Measurements from ENCODE around the gene USP47. TPM values are rescaled to one million over a fixed set of nuclear protein-coding genes. Genes with fewer than 3 reads are reported as not detected.

Gene USP47
- total RNA-seq, 1 donor from 2014 or later = 54.0 TPM

DNA sequence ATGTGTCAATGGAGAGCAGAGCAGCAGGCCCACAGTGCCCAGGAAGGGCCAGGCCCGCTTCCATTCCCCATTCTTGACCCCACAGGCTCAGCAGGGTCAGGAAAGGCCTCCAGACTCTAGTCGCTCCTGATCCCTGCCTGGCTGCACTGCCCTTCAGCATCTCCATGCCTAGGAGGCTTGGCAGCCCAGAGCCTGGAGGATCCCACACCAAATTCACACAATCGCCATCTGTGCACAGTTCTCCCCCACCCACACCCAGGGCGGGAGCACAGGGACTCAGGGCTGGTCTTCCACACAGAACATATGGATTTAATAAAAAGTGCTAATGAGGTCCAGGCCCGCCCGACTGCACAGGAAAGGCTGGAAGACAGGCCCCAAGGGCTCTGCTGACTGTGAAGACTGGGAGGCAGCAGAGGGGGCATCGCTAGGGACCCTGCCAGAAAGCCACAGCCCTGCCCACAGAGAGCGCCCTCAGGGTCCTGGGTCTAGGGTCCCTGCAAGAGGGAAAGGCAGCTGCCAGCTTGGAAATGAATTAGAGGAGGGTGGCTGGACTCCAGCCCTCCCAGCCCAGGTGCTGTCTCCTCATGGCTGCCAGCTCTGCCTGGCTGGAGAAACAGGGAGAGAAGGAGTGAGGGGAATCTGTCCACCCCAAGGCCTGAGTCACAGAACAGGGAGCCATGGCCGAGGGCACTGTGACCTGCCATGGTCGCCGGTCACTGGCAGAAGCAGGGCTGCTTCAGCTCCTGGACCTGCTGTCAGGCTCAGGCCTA is 126.9 kb downstream of the USP47 start:
- FAIRE-seq = no peak
- Histone ChIP-seq H3K36me3 (ENCODE audit: control insufficient read depth, insufficient read depth, low read length) (peaks cover 5% of the 10 kb centered on the region), H3K4me3 (ENCODE audit: low read depth, low read length) (no peak overlapping the region), H3K27me3 (ENCODE audit: control insufficient read depth, insufficient read depth, low read length) (no peaks in the 10 kb centered on the region)
- DNase-seq (ENCODE audit: low read depth) = no peak
- TF ChIP-seq, protein P1, sequence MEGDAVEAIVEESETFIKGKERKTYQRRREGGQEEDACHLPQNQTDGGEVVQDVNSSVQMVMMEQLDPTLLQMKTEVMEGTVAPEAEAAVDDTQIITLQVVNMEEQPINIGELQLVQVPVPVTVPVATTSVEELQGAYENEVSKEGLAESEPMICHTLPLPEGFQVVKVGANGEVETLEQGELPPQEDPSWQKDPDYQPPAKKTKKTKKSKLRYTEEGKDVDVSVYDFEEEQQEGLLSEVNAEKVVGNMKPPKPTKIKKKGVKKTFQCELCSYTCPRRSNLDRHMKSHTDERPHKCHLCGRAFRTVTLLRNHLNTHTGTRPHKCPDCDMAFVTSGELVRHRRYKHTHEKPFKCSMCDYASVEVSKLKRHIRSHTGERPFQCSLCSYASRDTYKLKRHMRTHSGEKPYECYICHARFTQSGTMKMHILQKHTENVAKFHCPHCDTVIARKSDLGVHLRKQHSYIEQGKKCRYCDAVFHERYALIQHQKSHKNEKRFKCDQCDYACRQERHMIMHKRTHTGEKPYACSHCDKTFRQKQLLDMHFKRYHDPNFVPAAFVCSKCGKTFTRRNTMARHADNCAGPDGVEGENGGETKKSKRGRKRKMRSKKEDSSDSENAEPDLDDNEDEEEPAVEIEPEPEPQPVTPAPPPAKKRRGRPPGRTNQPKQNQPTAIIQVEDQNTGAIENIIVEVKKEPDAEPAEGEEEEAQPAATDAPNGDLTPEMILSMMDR (IDR thresholded peaks at IDR 0.05; ENCODE audit: insufficient read depth, low read length, severe bottlenecking) = no peak

DNA sequence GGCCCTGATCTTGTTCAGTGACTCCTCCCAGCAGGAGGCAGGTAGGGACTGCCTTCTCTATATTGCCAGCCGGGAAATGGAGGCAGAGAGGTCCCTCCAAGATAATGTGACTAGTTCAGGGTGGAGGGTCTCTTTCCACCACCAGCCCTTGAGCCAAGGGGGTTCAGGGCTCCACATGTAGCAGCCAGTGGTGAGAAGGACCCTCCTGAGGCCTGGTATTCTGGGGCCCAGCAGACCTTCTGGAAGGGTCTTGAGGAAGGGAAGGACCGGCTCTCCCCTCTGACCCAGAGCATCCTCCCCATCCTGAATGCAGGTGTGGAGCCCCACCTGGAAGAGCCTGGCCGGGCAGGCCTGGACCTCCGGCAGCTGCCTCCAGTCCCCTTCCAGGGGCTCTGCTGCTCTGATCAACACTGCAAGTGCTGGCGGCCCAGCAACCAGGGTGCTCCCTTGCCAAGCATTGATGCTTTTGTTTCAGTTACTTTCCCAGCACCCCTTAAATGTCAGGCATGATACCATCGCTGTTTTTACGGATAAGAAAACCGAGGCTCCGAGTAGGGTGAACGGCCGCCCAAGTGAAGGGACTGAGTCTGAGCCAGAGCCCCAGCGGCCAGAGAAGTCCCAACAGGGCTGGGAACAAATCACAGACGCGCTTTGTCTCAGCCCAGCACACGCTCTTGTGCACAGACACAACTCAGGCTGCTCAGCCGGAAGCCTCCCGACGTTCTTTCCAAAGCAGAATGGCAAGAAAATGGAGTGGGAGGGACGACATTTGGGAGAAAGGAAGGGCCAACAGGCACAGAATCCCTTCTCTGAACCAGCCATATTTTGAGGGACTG is 127.8 kb downstream of the USP47 start:
- no peak overlapping the region for H3K4me3 ChIP-seq (ENCODE audit: low read depth, low read length)
- peaks cover 5% of the 10 kb centered on the region for H3K36me3 ChIP-seq (ENCODE audit: control insufficient read depth, insufficient read depth, low read length)
- TF ChIP-seq, protein P1 (IDR thresholded peaks at IDR 0.05; ENCODE audit: insufficient read depth, low read length, severe bottlenecking) = no peak
- no peaks in the 10 kb centered on the region for H3K27me3 ChIP-seq (ENCODE audit: control insufficient read depth, insufficient read depth, low read length)
- DNase-seq (ENCODE audit: low read depth) = no peak
- no peak for FAIRE-seq

DNA sequence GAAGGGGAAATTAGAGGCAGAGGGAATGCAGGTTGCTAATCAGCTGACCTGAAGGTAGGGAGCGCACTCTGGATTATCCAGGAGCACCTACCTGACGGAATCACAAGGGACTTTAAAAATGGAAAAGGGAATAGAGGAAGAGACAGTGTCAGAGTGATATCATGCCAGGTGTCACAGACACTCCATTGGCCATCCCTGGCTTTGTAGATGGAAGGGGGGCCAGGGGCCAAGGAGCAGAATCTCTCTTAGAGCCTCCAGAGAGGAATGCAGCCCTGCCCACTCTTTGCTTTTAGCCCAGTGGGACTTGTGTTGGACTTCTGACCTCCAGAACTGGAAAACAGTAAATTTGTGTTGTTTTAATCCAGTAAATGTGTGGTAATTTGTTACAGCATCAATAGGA is 128.8 kb downstream of the USP47 start:
- FAIRE-seq = no peak
- no peaks in the 10 kb centered on the region for H3K27me3 ChIP-seq (ENCODE audit: control insufficient read depth, insufficient read depth, low read length)
- DNase-seq (ENCODE audit: low read depth) = no peak
- TF ChIP-seq, protein P1 (IDR thresholded peaks at IDR 0.05; ENCODE audit: insufficient read depth, low read length, severe bottlenecking) = no peak
- H3K36me3 ChIP-seq (ENCODE audit: control insufficient read depth, insufficient read depth, low read length) = peaks cover 5% of the 10 kb centered on the region
- no peak overlapping the region for H3K4me3 ChIP-seq (ENCODE audit: low read depth, low read length)

- FAIRE-seq (no peak), DNase-seq (ENCODE audit: low read depth) (no peak)
- TF ChIP-seq, protein P1 (IDR thresholded peaks at IDR 0.05; ENCODE audit: insufficient read depth, low read length, severe bottlenecking) = no peak
- peaks cover 2% of the 10 kb centered on the region for H3K36me3 ChIP-seq (ENCODE audit: control insufficient read depth, insufficient read depth, low read length)
- H3K4me3 ChIP-seq (ENCODE audit: low read depth, low read length) = no peak overlapping the region
- H3K27me3 ChIP-seq (ENCODE audit: control insufficient read depth, insufficient read depth, low read length) = no peaks in the 10 kb centered on the region
Measured at GRCh38 chr11:11971906-11972547, 130.3 kb downstream of the USP47 start.

GRCh38 chr11:11972730-11973341 is 131.1 kb downstream of the USP47 start:
- no peak for FAIRE-seq
- TF ChIP-seq, protein P1 (IDR thresholded peaks at IDR 0.05; ENCODE audit: insufficient read depth, low read length, severe bottlenecking) = no peak
- DNase-seq (ENCODE audit: low read depth) = no peak

More at GRCh38 chr11:11972730-11973341, 131.1 kb downstream of the USP47 start:
- Histone ChIP-seq H3K27me3 (ENCODE audit: control insufficient read depth, insufficient read depth, low read length) (no peaks in the 10 kb centered on the region), H3K36me3 (ENCODE audit: control insufficient read depth, insufficient read depth, low read length) (peaks cover 2% of the 10 kb centered on the region), H3K4me3 (ENCODE audit: low read depth, low read length) (no peak overlapping the region)

Data from bronchial epithelial cell (primary cell).